H1 (cell line): ENCODE measurements around the gene NME3. TPM values are rescaled to one million over a fixed set of nuclear protein-coding genes. Genes with fewer than 3 reads are reported as not detected.

Experiments used
- FOSL1 ChIP-seq: IDR thresholded peaks from 2 replicates; pipeline ENCODE4 v1.6.1; 2011; ENCODE audit warnings: mild to moderate bottlenecking, low read depth, low read length, moderate library complexity; ENCODE audit not compliant: insufficient read depth
- polyA plus RNA-seq, 7 experiments: library from polyadenylated mRNA; depleted of rRNA in 3 of 7; stranded (reverse) in 5 of 7; unstranded in 2 of 7; fragments of >200 nt in 5 of 7; fragments of 200-250 nt in 2 of 7; gene quantifications; 1 replicate in 5 of 7; 2 replicates in 1 of 7; 4 replicates in 1 of 7; pipeline versions ENCODE4 v1.2.1 to v1.2.3, GENCODE V29; 2011 to 2013; ENCODE audit warnings: missing spikeins in 2 of 7, mixed read lengths in 2 of 7
- total RNA-seq: library from RNA; stranded (reverse); fragmentation: NEBNext Ultra II Directional; extraction: Animal tissue kit (Norgen Biotek cat#: 25700); gene quantifications from 2 replicates; pipeline ENCODE4 v1.2.1, GENCODE V29; 2021

Gene NME3
- total and polyA plus RNA-seq, 2 of the 8 experiments (the other 6 are each of a cell fraction or from before 2014, with no cell fraction given): 72.5 to 163 TPM

DNA sequence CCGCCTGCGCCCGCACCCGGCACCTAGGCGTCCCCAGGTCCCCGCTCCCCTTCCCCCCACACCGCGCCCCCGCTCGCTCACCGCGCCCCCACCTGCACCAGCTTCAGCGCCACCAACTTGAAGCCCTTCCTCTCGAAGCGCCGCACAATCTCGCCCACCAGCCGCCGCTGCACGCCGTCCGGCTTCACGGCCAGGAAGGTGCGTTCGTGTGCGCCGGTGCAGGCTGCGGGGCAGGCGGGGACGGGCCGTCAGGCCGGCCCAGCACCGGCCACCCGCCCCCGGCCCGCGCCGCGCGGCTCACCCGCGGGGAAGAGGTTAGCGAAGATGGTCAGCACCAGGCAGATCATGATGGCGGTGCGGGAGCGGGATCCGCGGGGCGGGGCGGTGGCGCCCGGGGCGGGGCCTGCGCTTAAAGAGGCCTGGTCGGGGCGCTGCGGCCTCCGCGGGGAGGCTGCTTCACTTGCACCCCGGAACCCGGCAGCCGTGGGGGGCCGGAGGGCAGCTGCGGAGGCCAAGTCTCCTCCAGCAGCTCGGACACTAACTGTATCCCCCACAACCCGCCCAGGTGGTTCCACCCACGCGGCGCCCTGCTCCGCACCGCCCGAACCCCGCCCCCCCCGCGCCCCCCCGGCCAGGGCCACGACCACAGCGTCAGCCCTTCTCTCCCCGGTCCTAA is at the start of gene NME3 (continued):
- 0 out of 2 replicates have a peak, but pooled peaks have one; percentile 19 for TF ChIP-seq FOSL1
